Hippocampal formation (tissue), 2 donors: ENCODE results near the gene SLC25A13.

Experiments used
- DNase-seq, 2 donors: peaks; one replicate each; lab custom pipeline; 2025; lab: John Stamatoyannopoulos, UW

Gene SLC25A13

GRCh38 chr7:96322847-96323461 lies 1.1 kb upstream of the SLC25A13 start:
- DNase-seq, result no peak

GRCh38 chr7:96322373-96322695 lies 436 bp upstream of the SLC25A13 start:
- DNase-seq, result no peak

- peak; percentile 80 to 81 for DNase-seq
These were observed 754 bp downstream of the SLC25A13 start for GRCh38 chr7:96321031-96321657.

- no peak for DNase-seq
These were observed 1.5 kb downstream of the SLC25A13 start for GRCh38 chr7:96320442-96320841.

GRCh38 chr7:96319439-96319838 lies 2.5 kb downstream of the SLC25A13 start:
- no peak for DNase-seq

GRCh38 chr7:96316949-96317348 lies 4.9 kb downstream of the SLC25A13 start:
- no peak for DNase-seq

GRCh38 chr7:96315125-96315512 lies 6.8 kb downstream of the SLC25A13 start:
- no peak for DNase-seq

- no peak for DNase-seq
These were observed 7.3 kb downstream of the SLC25A13 start for GRCh38 chr7:96314402-96315124.

GRCh38 chr7:96313940-96314339 lies 8.0 kb downstream of the SLC25A13 start:
- DNase-seq, result no peak

- DNase-seq, result no peak
These were observed 9.4 kb downstream of the SLC25A13 start for GRCh38 chr7:96312502-96312901.

- DNase-seq, result peak in 1 of 2 donors; percentile 44
These were observed 9.9 kb downstream of the SLC25A13 start for GRCh38 chr7:96311967-96312366.

GRCh38 chr7:96310110-96310509 lies 11.8 kb downstream of the SLC25A13 start:
- DNase-seq, result no peak

GRCh38 chr7:96308950-96309263 lies 13.0 kb downstream of the SLC25A13 start:
- DNase-seq, result no peak

GRCh38 chr7:96308253-96308949 lies 13.5 kb downstream of the SLC25A13 start:
- DNase-seq, result no peak

- DNase-seq, result no peak
These were observed 15.3 kb downstream of the SLC25A13 start for GRCh38 chr7:96306385-96307125.

- DNase-seq, result no peak
These were observed 16.0 kb downstream of the SLC25A13 start for GRCh38 chr7:96305915-96306314.

- DNase-seq, result no peak
These were observed 17.3 kb downstream of the SLC25A13 start for GRCh38 chr7:96304573-96304972.

GRCh38 chr7:96303686-96304443 lies 18.0 kb downstream of the SLC25A13 start:
- DNase-seq, result no peak

- no peak for DNase-seq
These were observed 18.7 kb downstream of the SLC25A13 start for GRCh38 chr7:96303105-96303685.

- no peak for DNase-seq
These were observed 20.9 kb downstream of the SLC25A13 start for GRCh38 chr7:96300986-96301385.

- DNase-seq, result no peak
These were observed 21.4 kb downstream of the SLC25A13 start for GRCh38 chr7:96300502-96300901.
